Parathyroid adenoma (tissue), 2 donors: Measurements from ENCODE around the gene CLDN19.

Experiments used
- H2AFZ ChIP-seq: fragments of 300-600 bp; sonication (generic); one replicate; pipeline ENCODE4 v1.7.0; 2017; ENCODE audit warnings: antibody characterized with exemption, mild to moderate bottlenecking
- H3K27ac ChIP-seq: fragments of 300-600 bp; sonication (generic); one replicate; pipeline ENCODE4 v1.7.0; 2017
- H3K27me3 ChIP-seq: fragments of 300-600 bp; sonication (generic); one replicate; pipeline ENCODE4 v1.7.0; 2017; ENCODE audit warnings: low read length; ENCODE audit not compliant: control insufficient read depth, insufficient read depth
- H3K36me3 ChIP-seq: fragments of 300-600 bp; sonication (generic); one replicate; pipeline ENCODE4 v1.7.0; 2017; ENCODE audit warnings: low read length; ENCODE audit not compliant: control insufficient read depth, insufficient read depth
- H3K4me1 ChIP-seq: fragments of 300-600 bp; sonication (generic); one replicate; pipeline ENCODE4 v1.7.0; 2017; ENCODE audit warnings: control low read depth
- H3K4me2 ChIP-seq: fragments of 300-600 bp; sonication (generic); one replicate; pipeline ENCODE4 v1.7.0; 2017; ENCODE audit warnings: low read length
- H3K4me3 ChIP-seq: fragments of 300-600 bp; sonication (generic); one replicate; pipeline ENCODE4 v1.7.0; 2017; ENCODE audit warnings: low read depth, low read length
- H3K79me2 ChIP-seq: fragments of 300-600 bp; sonication (generic); one replicate; pipeline ENCODE4 v1.7.0; 2017; ENCODE audit warnings: control low read depth
- H3K9ac ChIP-seq: fragments of 300-600 bp; sonication (generic); one replicate; pipeline ENCODE4 v1.7.0; 2017; ENCODE audit warnings: mild to moderate bottlenecking
- H3K9me3 ChIP-seq: fragments of 300-600 bp; sonication (generic); one replicate; pipeline ENCODE4 v1.7.0; 2017; ENCODE audit warnings: low read length; ENCODE audit not compliant: control insufficient read depth
- CTCF ChIP-seq: fragments of 300-600 bp; sonication (generic); IDR thresholded peaks from one replicate; pipeline ENCODE4 v1.7.0; 2017; ENCODE audit warnings: antibody characterized with exemption, mild to moderate bottlenecking
- donor health status: primary hyperparathyroidism.

The CLDN19 gene

DNA sequence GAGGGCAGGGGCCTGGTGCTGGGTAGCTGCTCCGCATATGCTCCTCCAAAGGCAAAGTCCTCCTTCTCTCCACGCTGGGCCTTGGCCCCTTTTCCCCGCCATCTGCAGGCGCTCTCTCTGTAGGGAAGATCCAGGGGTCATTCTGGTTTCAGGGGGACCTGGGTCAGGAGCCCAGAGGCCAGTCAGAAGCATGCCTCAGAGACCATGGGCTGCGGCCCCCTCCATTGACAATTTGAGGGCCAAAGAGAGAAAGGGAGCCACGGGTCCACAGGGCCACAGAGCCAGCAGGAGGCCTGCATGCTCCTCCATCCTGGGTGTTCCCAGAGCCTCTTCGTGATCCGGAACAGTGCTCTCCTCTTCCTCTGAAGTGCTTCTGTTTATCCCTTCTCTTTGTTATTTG is 2.1 kb upstream of the CLDN19 start:
- no peak for TF ChIP-seq CTCF

DNA sequence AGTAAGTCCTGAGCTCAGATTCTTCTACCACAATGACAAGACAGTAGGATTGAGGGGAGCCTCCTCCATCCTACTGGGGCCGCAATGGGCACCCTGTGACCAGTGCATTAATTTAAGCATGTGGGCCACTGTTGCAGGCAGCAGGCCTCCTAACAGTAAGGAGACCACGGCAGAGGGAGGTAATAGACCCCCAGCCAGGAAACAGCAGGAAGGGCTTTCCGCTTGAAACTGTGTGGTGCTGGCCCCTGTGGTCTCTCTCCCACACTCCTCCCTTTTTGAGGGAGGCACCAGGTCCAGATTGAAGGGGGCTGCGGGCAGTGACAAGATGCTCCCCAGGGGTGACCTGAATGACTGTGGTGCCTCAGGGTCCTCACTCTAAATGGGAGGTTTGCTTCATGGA is 1.7 kb upstream of the CLDN19 start:
- Histone ChIP-seq H3K4me3 (no peak overlapping the region), H3K4me1 (peaks cover 4% of the 10 kb centered on the region), H3K9ac (no peak overlapping the region), H3K9me3 (no peaks in the 10 kb centered on the region), H2AFZ (no peak overlapping the region), H3K79me2 (no peaks in the 10 kb centered on the region), H3K27ac (no peak overlapping the region), H3K36me3 (no peaks in the 10 kb centered on the region), H3K27me3 (no peaks in the 10 kb centered on the region), H3K4me2 (no peak overlapping the region)
- no peak for TF ChIP-seq CTCF

More for the DNA sequence above, 2.1 kb upstream of the CLDN19 start:
- no peaks in the 10 kb centered on the region for H3K79me2 ChIP-seq
- H3K4me3 ChIP-seq, result no peak overlapping the region
- no peak overlapping the region for H3K27ac ChIP-seq
- no peak overlapping the region for H2AFZ ChIP-seq
- no peak overlapping the region for H3K9ac ChIP-seq
- no peaks in the 10 kb centered on the region for H3K36me3 ChIP-seq
- no peak overlapping the region for H3K4me2 ChIP-seq
- H3K27me3 ChIP-seq, result no peaks in the 10 kb centered on the region
- H3K4me1 ChIP-seq, result no peaks in the 10 kb centered on the region
- H3K9me3 ChIP-seq, result no peaks in the 10 kb centered on the region

- Histone ChIP-seq H3K79me2 (no peaks in the 10 kb centered on the region), H3K4me3 (no peak overlapping the region), H2AFZ (no peak overlapping the region), H3K4me2 (no peak overlapping the region), H3K27me3 (no peaks in the 10 kb centered on the region), H3K9me3 (no peaks in the 10 kb centered on the region), H3K27ac (no peak overlapping the region), H3K9ac (no peak overlapping the region), H3K4me1 (peaks cover 9% of the 10 kb centered on the region), H3K36me3 (no peaks in the 10 kb centered on the region)
- no peak for TF ChIP-seq CTCF
These were observed 980 bp upstream of the CLDN19 start for GRCh38 chr1:42740851-42741580.

- Histone ChIP-seq H3K4me3 (no peak overlapping the region), H3K36me3 (no peaks in the 10 kb centered on the region), H3K27me3 (no peaks in the 10 kb centered on the region), H3K79me2 (no peaks in the 10 kb centered on the region), H3K9me3 (no peaks in the 10 kb centered on the region), H2AFZ (no peak overlapping the region), H3K4me1 (peaks cover 9% of the 10 kb centered on the region), H3K27ac (no peak overlapping the region), H3K4me2 (no peak overlapping the region), H3K9ac (no peak overlapping the region)
- no peak for TF ChIP-seq CTCF
These were observed 1.3 kb downstream of the CLDN19 start for GRCh38 chr1:42738678-42739226.
